Measurements from ENCODE around the gene ZRANB3.

DNA sequence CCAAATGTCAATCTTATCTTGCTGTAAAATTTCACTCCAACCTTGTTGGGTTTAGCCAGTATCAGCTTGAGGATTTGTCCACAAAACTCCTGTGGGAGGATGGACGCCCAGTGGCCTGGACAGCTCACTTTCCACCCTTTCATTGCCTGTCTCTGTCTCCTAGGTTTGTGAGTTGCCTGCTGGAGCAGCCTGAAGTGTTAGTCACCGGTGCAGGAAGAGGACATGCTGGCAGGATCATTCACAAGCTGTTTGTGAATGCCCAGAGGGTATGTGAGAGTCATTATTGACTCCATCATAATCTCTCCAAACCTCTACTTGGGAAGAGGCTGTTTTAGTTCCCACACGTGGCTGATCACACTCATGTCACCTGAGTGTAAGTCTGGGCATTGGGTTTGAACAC is 366.6 kb downstream of the ZRANB3 start:
- TF ChIP-seq, protein P1, sequence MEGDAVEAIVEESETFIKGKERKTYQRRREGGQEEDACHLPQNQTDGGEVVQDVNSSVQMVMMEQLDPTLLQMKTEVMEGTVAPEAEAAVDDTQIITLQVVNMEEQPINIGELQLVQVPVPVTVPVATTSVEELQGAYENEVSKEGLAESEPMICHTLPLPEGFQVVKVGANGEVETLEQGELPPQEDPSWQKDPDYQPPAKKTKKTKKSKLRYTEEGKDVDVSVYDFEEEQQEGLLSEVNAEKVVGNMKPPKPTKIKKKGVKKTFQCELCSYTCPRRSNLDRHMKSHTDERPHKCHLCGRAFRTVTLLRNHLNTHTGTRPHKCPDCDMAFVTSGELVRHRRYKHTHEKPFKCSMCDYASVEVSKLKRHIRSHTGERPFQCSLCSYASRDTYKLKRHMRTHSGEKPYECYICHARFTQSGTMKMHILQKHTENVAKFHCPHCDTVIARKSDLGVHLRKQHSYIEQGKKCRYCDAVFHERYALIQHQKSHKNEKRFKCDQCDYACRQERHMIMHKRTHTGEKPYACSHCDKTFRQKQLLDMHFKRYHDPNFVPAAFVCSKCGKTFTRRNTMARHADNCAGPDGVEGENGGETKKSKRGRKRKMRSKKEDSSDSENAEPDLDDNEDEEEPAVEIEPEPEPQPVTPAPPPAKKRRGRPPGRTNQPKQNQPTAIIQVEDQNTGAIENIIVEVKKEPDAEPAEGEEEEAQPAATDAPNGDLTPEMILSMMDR (IDR thresholded peaks at IDR 0.05; ENCODE audit: poor library complexity): no peak
- TF ChIP-seq EZH2phosphoT487 (IDR thresholded peaks at IDR 0.05; ENCODE audit: low read depth, severe bottlenecking, unreplicated experiment): no peak

Measured in hepatocyte (in vitro differentiated cells).